NCI-H2107 (cell line): ENCODE measurements around the gene MTX1.
A peak's percentile ranks its signal among the peaks of the same experiment; 100 is the strongest.
"Not testable (repeated sequence)": the region's sequence is repeated elsewhere in the genome, so short reads cannot be mapped to it uniquely, and the experiment has no call there.

ENCODE experiments used
- DNase-seq: peaks from one replicate; lab custom pipeline; 2025; lab: John Stamatoyannopoulos, UW

Gene MTX1

GRCh38 chr1:155189926-155190325, 18.6 kb upstream of the MTX1 start:
- DNase-seq = not testable (repeated sequence)

GRCh38 chr1:155191904-155192303, 16.6 kb upstream of the MTX1 start:
- DNase-seq = no peak

GRCh38 chr1:155192346-155193274, 15.9 kb upstream of the MTX1 start:
- peak; percentile 78 for DNase-seq

- peak; percentile 85 for DNase-seq
Observed at GRCh38 chr1:155193275-155193990, 15.1 kb upstream of the MTX1 start.

GRCh38 chr1:155193991-155194240, 14.6 kb upstream of the MTX1 start:
- DNase-seq = not testable (repeated sequence)

GRCh38 chr1:155195201-155196102, 13.0 kb upstream of the MTX1 start:
- DNase-seq = no peak

- DNase-seq = no peak
Observed at GRCh38 chr1:155196103-155196892, 12.2 kb upstream of the MTX1 start.

GRCh38 chr1:155196893-155197638, 11.4 kb upstream of the MTX1 start:
- DNase-seq = no peak

- DNase-seq = no peak
Observed at GRCh38 chr1:155197901-155198546, 10.5 kb upstream of the MTX1 start.

- DNase-seq = no peak
Observed at GRCh38 chr1:155198547-155198906, 10.0 kb upstream of the MTX1 start.

GRCh38 chr1:155199792-155200191, 8.7 kb upstream of the MTX1 start:
- no peak for DNase-seq

- no peak for DNase-seq
Observed at GRCh38 chr1:155200920-155201319, 7.6 kb upstream of the MTX1 start.

GRCh38 chr1:155202198-155202597, 6.3 kb upstream of the MTX1 start:
- DNase-seq = no peak

GRCh38 chr1:155202731-155203515, 5.6 kb upstream of the MTX1 start:
- DNase-seq = no peak

GRCh38 chr1:155205035-155205434, 3.5 kb upstream of the MTX1 start:
- no peak for DNase-seq

GRCh38 chr1:155205969-155206593, 2.4 kb upstream of the MTX1 start:
- DNase-seq = no peak

- peak; percentile 88 for DNase-seq
Observed at GRCh38 chr1:155206891-155207805, 1.3 kb upstream of the MTX1 start.
